Measurements from ENCODE around the gene GAS1. TPM values are rescaled to one million over a fixed set of nuclear protein-coding genes. Genes with fewer than 3 reads are reported as not detected.

GAS1 gene, protein sequence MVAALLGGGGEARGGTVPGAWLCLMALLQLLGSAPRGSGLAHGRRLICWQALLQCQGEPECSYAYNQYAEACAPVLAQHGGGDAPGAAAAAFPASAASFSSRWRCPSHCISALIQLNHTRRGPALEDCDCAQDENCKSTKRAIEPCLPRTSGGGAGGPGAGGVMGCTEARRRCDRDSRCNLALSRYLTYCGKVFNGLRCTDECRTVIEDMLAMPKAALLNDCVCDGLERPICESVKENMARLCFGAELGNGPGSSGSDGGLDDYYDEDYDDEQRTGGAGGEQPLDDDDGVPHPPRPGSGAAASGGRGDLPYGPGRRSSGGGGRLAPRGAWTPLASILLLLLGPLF
- total RNA-seq = 46.4 and 61.7 TPM in 2 replicates

DNA sequence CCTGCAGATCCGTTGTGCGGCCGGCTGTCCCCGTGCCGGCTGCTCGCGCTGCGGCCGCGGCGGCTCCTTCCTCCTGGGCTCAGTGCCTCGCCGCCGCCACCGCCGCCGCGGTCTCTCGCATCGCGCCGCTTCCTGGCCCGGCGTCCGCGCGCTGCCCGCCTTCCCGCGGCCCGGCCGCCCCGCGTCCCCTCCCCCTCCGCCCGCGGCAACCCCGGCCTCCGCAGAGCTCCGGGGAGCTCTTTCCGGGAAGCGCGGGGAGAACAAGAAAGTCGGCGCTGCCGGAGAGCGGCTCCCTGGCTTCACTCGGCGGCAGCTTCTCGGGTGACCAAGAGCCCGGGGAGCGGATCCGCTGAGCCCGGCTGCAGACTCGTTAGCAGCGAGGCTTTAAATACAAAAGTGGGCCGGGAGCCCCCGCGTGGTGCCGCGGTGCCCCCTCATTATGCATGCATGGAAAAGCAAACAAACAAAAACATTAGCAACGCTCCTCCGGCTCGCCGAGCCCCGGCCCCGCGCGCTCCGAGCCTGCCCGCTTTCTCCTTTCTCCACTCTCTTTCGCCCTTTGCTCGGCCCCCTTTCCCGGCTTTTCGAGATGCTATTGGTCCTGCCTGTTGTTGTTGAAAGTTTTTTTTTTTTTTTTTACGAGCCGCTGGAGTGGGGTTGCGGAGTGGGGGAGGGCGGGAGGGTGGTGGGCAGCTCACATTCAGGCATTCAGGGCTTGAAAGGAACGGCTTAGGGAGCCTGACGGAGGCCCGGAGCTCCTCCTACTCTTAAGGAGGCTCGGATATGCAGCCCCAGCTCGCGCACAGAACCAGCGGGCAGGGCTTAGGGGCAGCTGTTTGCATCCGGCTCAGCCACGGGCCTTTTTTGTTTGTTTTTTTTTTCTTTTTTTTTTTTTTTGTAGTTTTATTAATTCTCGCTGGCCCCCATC lies at the start of gene GAS1:
Gene GAS1, minus strand, starts transcription at position 361 of the 928 bp plus-strand sequence. CDS start 727 bp downstream, outside the sequence.

